GM19395 (cell line): Measurements from ENCODE around the gene MYLK.
"Not testable (repeated sequence)": the region's sequence is repeated elsewhere in the genome, so short reads cannot be mapped to it uniquely, and the experiment has no call there.

ENCODE experiments used
- ATAC-seq: cut with Tn5 transposase; IDR thresholded peaks from one replicate; pipeline ENCODE4 v1.9.1; 2021; ENCODE audit warnings: mild to moderate bottlenecking, moderate library complexity; ENCODE audit not compliant: unreplicated experiment

Gene MYLK

GRCh38 chr3:123884203-123884831 lies at the start of gene MYLK:
Gene MYLK, minus strand, starts transcription at chr3:123884332. Its CDS starts 90,491 bp downstream, at chr3:123793841.
- ATAC-seq = peak; percentile 78

- ATAC-seq = no peak
Observed at GRCh38 chr3:123930445-123930844, 46.3 kb upstream of the MYLK start.

DNA sequence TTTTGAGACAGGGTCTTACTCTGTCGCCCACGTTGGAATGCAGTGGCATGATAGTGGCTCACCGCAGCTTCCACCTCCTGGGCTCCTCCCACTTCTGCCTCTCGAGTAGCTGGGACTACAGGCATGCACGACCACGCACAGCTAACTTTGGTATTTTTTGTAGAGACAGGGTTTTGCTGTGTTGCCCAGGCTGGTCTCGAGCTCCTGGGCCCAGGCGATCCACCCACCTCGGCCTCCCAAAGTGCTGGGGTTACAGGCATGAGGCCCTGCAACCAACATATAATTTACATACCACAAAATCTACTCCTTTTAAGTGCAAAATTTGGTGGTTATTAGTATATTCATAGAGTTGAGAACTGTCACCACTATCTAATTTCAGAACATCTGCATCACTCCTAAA lies 45.2 kb upstream of the MYLK start:
- ATAC-seq = no peak

GRCh38 chr3:123926396-123926795 lies 42.3 kb upstream of the MYLK start:
- no peak for ATAC-seq

DNA sequence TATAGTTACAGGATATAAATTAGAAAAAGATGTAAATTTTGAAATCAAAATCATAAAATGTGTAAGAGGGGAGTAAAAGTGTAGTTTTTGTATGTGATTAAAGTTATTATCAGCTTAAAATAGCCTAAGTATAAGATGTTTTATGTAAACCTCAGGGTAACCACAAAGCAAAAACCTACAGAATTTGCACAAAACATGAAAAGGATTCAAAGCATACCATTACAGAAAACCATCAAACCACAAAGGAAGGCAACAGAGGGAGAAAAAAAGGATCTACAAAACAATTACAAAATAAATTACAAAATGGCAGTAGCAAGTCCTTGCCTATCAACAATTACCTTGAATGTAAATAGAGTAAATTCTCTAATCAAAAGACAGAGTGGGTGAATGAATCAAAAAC lies 36.7 kb upstream of the MYLK start:
- ATAC-seq = no peak

DNA sequence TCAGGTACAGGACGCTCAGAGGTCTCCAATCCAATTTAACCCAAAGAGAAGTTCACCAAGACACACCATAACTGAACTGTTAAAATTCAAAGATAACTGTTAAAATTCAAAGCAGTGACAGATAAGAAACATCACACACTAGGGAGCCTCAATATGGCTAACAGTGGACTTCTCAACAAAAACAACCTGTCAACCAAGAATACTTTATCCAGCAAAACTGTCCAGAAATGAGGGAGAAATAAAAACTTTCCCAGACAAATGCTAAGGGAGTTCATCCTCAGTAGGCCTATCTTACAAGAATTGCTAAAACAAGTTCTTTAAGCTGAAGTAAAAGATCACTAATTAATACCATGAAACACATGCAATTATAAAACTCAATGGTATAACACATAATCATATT lies 36.3 kb upstream of the MYLK start:
- no peak for ATAC-seq

DNA sequence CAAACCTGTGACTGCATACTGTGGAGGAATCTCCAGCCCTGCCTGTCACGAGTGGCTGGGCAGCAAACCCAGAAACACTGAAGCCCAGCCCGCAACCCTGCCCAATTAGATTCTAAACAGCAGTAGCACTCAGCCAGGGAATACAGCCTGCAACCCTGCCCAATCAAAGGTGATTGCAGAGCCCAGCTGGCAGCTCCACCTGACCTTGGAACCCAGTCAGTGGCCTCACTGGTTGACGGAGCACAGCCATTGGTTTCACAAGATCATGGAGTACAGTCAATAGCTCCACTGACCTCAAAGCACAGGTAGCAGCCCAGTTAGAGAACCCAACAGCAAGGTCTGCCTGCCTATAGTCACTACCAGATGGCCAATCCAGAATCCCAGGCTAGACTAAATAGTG lies 35.2 kb upstream of the MYLK start:
- no peak for ATAC-seq

GRCh38 chr3:123914829-123915228 lies 30.7 kb upstream of the MYLK start:
- ATAC-seq = no peak

DNA sequence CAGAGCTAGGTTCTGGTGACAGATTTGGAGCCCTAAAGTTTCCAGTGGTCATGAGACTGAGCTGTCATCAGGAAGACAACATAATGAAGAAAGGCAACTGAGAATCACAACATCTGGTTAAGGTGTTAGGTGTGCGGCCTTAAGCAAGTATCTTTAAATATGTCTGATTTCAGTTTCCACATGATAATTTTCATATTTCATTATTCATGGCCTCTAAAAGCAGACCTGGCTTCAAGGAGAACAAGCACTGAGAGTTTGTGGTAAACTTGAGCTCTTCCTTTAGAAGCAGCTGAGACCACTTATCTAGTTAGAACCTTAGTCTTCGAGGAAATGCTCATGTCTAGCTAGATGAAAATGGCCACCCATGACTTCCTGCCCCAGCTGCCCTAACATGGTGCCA lies 25.7 kb upstream of the MYLK start:
- peak; percentile 85 for ATAC-seq

- ATAC-seq = no peak
Observed at GRCh38 chr3:123907720-123908119, 23.6 kb upstream of the MYLK start.

- ATAC-seq = no peak
Observed at GRCh38 chr3:123899300-123899865, 15.3 kb upstream of the MYLK start.

- no peak for ATAC-seq
Observed at GRCh38 chr3:123893012-123893411, 8.9 kb upstream of the MYLK start.

DNA sequence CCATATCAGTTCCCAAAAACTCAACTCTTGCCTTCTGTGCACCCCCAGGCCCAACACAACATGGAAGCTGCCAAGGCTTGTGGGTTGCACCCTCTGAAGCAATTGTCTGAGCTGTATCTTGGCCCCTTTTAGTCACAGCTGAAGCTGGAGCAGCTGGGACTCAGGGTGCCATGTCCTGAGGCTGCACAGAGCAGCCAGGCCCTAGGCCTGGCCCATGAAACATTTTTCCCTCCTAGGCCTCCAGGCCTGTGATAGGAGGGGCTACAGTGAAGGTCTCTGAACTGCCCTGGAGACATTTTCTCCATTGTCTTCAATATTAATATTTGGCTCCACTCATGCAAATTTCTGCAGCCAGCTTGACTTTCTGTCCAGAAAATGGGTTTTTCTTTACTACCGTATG lies 8.1 kb upstream of the MYLK start:
- no peak for ATAC-seq

GRCh38 chr3:123890991-123891390 lies 6.9 kb upstream of the MYLK start:
- not testable (repeated sequence) for ATAC-seq

- not testable (repeated sequence) for ATAC-seq
Observed at GRCh38 chr3:123890162-123890561, 6.0 kb upstream of the MYLK start.

DNA sequence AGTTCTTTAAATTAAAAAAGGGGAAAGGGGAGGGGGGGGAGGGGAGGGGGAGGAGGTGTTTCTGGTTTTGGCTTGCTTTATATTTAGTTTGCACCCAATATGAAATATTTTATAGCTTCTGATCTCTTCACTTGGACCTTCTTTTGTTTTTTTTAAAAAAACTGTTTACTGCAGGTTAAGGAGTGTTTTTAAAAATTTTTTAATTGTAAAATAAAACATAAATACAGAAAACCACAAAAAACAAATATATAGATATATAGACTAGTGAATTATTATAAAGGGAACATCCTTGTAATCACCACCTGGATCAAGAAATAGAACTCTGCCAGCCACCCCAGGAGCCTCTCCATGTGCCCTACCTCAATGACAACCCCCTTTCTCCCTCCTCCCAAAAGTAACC lies 861 bp upstream of the MYLK start:
- ATAC-seq = no peak

DNA sequence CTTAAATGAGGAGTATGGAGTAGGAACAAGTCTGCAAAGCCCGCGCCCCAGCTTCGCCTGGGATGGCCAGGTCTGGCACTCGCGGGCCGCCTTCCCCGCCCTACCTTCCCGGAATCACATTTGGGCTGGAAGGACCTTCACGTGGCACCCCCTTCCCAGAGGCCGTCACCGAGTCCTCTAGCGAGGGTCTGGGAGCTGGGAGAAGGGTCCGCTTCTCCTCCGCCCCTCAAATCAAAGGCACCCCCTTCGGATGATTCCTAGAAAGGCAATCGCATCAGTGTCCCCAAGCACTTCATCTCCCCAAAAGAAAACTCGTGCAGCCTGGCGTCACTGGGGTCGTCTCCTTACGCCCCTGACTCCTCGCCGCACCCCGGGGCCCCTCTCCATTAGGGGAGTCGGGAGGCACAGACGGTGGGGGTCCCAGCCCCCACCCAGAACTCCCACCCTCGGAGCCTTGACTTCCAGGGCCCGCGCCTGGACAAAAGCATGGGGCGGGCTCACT lies 380 bp downstream of the MYLK start:
- ATAC-seq = peak; percentile 12

DNA sequence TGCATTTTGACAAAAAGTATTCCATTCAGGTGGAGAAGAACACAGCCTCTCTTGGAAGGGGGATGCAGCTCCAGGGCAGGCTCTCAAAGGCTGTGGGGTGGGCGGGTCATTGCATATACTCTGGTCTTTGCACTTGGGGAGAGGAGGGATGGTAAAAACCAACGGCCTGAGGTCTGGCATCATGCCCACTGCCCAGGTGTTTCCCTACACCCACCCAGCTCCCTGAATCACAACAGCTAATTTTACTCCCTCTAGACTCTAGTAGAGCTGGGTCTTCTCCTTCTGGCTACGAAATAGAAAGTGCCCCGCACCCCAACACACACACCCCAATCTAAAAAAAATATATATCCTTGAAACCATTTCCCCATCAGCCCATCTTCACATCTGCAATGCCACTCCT lies 1.0 kb downstream of the MYLK start:
- no peak for ATAC-seq

DNA sequence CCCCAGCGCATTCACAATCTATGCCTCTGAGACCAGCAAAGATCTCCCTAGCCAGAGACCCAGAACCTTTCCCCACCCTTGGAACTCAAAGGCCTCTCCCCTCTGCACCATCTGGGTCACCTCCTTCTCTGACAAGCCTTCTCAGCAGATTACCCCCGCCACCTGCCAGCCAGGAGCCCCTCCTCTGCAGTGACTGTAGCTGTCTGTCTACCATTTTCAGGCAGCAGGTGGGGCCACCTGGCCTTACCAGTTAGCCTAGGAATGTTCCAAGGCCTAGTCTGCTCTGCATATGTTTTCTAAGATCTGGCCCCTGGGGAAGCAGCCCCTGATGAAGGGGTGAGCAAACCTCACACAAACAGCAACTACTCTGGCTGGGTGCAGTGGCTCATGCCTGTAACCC lies 2.4 kb downstream of the MYLK start:
- ATAC-seq = no peak

- ATAC-seq = no peak
Observed at GRCh38 chr3:123880998-123881561, 3.1 kb downstream of the MYLK start.

GRCh38 chr3:123878807-123879206 lies 5.3 kb downstream of the MYLK start:
- ATAC-seq = no peak

- ATAC-seq = no peak
Observed at GRCh38 chr3:123877965-123878364, 6.2 kb downstream of the MYLK start.

DNA sequence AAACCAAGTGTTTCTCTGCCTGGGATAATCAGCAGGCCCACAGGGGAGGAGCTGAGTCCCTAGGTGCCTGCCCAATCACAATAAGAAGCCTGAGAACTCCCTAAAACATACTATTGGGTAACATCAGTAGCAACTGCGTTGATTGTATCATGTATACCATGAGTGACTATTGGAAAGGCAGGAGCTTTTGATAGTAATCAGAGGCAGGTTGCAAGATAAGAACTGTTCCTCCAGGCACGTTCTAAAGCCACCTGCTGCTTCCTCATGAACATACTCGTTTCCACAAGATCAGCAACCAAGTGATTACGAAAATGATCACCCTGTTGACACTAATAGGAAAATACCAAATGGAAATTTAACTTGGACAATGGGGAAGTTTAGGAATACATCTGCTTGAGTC lies 6.7 kb downstream of the MYLK start:
- ATAC-seq = no peak
